Brain pericyte (primary cell): ENCODE results near the gene C1orf167.

Experiments used
- DNase-seq: peaks from one replicate; pipeline ENCODE4 v3.0.0-alpha.2; 2012; ENCODE audit warnings: low read depth, low spot score

Gene C1orf167

GRCh38 chr1:11764519-11764918 is 2.5 kb downstream of the C1orf167 start:
- DNase-seq = no peak

- DNase-seq = no peak
Observed at GRCh38 chr1:11765661-11766428, 3.9 kb downstream of the C1orf167 start.

DNA sequence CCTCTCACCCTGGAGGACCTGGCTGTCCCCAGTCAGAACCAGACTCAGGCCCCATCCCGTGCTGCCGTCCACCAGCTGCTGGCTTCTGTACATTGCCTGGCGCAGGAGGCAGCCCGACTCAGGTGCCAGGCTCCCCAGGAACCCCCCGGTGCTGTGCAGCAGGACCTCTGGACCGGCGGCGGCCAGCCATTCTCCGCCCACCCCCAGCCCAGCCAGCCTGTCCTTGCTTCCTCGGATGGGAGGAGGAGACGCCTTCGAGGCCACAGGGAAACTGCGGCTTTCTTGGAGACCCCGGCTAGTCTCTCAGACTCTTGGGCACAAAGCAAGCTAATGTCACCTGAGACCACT is 4.4 kb downstream of the C1orf167 start:
- no peak for DNase-seq

DNA sequence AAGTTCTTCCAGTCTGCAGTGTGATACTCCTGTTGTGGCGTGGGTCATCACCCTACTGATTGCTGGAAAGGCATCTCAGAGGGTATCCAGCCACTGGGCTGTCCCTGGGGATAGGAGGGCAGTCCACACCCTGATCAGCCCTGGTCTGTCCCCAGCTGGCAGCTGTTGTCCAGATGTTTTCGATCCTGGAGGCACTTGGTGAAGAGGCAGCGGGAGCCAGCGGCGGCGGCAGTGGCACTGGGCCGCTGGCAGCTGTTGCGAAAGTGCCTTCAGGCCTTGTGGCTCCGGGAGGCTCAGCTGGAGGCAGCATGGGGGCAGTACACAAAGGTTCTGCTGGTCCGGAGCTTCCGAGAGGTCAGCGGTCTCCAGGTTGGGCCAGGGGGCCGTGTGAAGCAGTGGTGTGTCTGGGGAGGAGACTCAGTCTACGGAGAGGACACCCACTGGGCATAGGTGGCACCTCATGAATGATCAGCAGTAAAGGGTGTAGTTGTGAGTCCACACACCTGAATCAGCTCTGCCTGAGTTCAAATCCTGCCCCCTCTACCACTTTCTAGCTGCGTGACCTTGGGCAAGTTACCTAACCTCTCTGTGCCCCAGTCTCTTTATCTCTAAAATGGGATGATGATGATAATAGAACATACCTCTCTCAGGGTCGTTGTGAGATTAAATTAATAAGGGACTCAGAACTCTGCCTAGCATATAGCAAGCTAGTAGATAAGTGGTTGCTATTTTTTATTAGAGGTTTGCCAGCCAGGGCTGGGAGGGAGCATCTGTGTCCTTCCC is 6.1 kb downstream of the C1orf167 start:
- no peak for DNase-seq

- no peak for DNase-seq
Observed at GRCh38 chr1:11768821-11769220, 6.8 kb downstream of the C1orf167 start.

- no peak for DNase-seq
Observed at GRCh38 chr1:11769274-11769673, 7.3 kb downstream of the C1orf167 start.

DNA sequence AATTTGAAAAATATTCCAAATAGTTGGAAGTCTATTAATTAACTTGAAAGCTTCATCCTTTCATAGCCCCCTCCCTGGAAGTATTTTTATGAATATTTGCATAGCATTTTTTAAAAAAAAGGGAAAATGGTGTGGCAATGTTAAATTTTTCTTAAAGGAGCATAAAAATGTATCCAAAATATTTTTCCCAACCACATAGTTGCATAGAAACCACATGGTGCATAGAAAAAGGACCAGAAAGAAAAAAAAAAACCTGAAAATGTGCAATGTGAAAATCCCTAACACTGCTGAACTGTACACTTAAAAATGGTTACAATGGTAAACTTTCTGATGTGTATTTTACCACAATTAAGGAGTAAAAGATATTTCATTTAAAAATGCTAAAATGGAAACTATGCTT is 8.0 kb downstream of the C1orf167 start:
- no peak for DNase-seq

DNA sequence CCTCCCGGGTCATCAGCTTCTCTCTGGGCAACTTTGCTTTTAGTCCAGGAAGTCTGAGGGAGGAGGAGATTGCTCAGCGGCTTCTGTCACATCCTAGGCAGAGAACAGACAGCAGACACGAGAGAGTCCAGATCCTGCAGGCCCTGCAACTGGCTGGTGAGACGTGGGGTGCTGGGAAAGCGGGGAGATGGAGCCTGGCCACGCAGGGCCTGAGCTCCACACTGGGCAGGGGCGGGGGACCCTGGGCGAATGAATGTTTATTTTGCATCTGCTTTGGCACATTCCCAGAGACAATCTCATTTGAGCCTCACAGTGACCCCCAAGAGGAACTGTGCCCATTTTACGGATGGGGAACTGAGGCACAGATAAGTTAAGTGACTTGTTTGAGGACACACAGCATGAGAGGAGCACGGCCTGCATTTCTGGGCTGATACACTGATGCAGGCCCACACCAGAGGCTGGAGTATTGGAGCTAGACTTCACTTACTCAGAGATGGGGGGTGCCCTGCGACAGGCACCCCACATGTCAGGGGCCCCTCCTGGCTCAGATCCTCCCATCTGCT is 9.6 kb downstream of the C1orf167 start:
- DNase-seq = no peak

DNA sequence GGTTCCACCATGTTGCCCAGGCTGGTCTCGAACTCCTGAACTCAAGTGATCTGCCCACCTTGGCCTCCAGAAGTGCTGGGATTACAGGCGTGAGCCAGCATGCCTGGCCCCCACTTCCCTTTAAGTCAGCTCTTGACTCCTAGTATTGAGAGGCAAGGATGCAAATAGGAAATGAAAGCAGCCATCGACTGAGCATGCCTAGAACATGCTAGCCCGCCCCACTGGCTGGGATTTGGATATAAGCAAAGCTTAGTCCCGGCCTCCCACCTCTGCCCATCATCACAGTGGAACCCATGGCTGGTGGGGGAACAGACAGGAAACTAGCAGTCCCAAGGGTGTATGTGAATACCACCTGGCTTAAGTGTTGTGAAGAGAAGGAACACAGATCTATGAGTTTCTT is 10.5 kb downstream of the C1orf167 start:
- no peak for DNase-seq

DNA sequence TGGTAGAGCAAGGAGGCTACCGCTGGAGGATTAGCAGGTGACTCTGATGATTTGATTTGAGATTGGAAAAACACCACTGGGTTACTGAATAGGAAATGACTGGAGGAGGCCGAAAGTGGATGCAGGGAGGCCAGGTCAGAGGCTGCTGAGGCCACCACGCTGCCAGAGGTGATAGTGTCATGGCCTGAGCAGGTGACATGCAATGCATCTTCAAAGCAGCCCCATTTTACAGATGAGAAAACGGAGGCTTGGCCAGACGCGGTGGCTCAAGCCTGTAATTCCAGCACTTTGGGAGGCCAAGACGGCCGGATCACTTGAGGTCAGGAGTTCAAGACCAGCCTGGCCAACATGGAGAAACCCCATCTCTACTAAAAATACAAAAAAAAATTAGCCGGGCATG is 12.8 kb downstream of the C1orf167 start:
- no peak for DNase-seq

- no peak for DNase-seq
Observed at GRCh38 chr1:11777658-11778322, 15.8 kb downstream of the C1orf167 start.

DNA sequence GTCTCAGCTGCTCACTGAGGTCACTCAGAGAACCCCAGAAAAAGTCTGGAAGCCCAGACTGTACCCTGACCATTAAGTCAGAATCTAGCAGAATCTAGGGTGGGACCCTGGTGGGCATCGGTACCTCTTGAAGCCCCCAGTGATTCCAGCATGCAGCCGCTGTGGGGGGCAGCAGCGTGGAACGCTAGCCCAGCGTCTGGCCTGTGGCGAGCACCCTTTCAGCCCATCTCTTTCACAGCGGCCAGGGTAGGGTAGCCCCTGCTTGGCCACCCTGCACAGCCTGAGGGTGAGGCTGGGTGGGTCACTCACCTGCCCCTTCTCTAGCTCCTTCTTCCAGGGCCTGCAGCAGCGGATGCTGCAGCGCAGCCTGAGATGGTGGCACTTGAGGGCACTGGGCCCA is 16.3 kb downstream of the C1orf167 start:
- no peak for DNase-seq

DNA sequence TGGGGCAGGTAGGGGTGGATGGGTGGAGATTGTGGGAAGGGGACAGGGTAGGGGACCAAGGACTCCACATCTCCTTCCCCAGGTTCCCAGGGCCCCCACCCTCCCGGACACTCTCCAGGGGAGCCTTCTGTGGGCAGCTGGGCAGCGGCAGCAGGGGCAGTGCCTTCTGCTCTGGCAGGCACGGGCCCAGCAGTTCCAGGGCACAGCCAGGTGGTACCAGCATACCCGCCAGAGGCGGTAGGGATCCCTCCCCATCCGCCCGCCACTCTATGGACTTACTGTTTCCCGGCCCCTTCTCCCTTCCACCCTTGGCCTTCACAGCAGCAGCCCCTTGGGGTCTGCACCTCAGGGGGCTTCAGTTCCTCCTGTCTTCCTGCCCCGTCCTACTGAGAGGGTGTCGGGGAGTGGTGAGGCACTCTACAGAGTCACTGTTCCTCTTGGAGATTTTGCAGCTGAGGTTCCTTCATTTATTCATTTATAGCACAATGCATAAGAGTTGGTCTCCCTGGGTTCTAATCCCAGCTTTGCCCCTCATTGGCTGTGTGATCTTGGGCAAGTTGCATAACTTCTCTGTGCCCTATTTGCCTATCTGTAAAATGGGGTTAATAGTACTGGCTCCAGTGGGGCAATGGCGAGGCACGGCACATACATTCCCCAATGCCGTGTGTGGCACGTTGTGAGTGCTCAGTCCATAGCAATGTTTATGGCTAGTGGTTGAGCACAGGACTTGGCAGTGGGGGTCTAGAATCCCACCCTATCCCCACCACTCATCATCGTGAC is 17.0 kb downstream of the C1orf167 start:
- no peak for DNase-seq

GRCh38 chr1:11779715-11780379 is 17.9 kb downstream of the C1orf167 start:
- no peak for DNase-seq

DNA sequence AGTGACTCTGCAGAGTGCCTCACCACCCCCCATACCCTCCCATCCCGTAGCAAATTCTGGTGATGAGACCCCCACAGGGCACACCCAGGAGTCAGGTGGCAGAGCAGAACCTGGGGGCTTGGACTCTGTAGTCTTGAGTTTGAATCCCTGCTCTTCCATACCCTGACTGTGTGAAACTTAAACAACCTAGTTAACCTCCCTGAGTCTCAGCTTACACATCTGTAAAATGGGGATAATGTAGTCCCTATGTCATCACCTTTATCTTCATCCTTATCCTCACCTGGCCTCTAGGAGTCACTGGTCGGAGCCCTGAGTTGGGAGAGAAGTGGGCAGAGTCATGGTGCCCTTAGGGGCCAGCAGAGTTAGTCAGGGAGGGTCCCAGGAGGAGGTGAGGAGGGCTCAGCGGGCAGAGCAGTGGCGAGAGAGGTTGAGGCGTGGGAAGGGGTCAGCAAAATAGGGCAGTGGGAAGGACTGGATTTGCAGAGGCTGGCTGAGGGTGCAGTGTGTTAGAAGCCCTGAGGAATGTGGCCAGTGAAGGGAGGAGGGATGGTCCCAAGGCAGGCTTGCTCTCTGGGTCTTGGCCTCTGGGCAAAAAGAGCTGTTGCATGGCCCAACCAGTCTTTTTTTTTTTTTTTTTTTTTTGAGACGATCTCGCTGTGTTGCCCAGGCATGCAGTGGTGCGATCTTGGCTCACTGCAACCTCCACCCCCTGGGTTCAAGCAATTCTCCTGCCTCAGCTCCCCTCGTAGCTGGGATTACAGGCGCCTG is 18.6 kb downstream of the C1orf167 start:
- no peak for DNase-seq

DNA sequence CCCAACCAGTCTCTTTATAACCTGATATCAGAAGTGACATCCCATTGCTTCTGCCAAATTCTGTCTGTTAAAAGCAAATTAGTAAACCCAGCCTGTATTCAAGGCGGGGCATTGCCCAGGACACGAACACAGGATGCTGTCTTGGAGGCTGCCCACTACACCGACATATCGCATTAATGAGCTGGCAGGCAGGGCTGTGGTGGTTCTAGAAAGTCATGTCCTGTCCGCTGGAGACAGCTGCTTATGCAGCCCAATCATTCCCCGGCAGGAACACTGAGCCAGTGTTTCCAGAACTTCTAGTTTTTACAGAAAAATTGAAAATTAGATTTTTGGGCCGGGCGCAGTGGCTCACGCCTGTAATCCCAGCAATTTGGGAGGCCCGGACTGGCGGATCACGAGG is 19.3 kb downstream of the C1orf167 start:
- DNase-seq = no peak

DNA sequence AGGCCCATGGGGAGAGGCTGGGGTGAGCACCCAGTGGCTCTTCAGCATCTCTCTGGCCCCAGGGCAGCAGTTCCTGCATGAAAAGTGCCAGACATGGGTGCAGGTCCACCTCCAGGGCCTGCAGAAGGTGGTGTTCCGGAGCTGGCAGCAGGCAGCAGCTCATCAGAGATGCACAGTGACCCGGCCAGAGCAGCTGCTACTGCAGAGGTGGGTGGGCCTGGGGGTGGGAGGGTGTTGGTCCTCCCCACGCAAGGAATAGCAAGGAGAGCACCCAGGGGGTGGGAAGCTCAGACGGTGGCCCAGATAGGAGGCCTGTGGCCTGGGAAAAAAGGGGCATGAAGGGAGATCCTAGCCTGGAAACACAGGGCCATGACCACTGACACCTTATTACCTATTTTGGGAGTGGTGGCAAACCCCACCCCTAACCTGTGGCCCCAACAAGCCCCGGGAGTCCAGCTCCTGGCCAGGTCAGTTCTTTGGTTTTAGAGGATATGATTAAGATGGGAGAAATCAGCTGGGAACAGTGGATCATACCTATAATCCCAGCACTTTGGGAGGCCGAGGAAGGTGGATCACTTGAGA is 20.2 kb downstream of the C1orf167 start:
- DNase-seq = no peak

- DNase-seq = no peak
Observed at GRCh38 chr1:11783556-11783955, 21.6 kb downstream of the C1orf167 start.

DNA sequence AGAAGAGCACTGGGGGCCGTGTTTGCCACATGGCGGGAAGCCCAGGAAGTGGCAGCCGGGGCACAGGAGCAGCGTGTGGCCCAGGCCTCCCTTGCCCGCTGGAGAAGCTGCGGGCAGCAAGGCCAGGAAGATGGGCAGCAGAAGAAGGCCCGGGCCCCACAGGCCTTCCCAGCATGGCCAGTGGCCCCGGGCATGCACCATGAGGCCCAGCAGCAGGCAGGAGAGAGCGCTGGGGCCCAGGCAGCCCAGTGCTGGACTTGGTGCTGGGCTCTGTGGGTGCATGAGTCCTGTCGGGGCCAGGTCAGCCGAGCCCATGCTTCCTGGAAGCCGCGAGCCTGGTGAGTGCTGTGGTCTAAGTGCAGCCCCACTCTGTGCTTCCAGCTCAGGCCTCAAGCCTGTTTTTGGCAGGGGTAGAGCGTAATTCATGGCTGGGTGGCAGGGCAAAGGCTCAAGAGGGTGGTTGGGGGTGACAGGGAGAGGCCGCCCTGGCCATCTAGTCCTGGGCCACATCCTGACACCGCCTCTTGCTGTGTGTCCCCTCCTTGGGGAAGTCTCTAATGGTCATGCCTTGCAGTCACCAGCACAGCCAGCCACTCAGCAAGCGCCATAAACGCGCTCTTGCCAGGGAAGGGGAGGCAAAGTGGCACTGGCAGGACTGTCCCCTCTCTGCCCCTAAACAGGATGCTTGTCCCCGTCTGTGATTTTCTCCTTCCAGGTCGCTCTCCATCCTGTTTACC is 22.4 kb downstream of the C1orf167 start:
- DNase-seq = no peak
